HG03045 (cell line): ENCODE results near the gene PLPP4.

Source experiments
- ATAC-seq: cut with Tn5 transposase; IDR thresholded peaks from one replicate; pipeline ENCODE4 v1.9.1; 2021; ENCODE audit warnings: mild to moderate bottlenecking, moderate library complexity; ENCODE audit not compliant: unreplicated experiment

PLPP4 gene

DNA sequence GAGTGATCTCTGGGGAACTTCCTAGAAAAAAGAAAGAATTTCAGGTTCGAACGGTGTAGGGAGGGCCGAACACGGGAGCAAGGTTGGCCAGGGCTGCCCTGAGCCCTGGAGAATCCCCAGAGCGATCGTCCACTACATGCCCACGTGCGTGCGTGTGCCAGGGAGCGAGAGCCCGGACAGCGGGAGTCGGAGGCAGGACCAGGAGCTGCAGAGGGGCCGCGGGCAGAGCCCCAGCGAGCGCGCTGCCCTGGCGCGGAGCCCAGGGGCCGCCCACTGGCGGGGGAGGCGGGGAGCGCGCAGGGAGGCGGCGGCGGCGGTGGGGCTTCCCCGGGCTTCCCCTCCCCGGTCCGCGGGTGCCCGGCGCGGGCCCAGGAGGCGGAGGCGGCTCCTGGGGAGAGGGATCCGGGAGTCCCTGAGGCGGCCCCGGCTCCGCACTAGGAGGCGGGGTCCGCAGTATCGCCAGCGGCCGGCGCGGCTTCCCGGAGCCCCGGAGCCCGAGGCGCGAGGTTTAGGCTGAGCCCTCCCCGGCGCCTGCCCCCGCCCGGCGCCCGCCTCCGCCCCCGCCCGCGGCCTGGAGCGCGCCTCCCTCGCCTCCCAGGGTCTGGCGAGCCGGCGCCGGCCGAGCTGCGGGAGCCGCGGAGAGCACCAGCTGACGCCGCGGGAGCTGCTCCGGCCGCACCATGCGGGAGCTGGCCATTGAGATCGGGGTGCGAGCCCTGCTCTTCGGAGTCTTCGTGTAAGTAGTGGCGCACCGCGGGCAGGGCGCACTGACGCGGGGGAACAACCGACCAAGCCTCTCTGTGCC lies at the start of gene PLPP4:
Gene PLPP4 (plus strand): TSS at position 602 of the 805 bp plus-strand sequence. CDS start 79 bp downstream, at position 681.
- ATAC-seq: no peak

DNA sequence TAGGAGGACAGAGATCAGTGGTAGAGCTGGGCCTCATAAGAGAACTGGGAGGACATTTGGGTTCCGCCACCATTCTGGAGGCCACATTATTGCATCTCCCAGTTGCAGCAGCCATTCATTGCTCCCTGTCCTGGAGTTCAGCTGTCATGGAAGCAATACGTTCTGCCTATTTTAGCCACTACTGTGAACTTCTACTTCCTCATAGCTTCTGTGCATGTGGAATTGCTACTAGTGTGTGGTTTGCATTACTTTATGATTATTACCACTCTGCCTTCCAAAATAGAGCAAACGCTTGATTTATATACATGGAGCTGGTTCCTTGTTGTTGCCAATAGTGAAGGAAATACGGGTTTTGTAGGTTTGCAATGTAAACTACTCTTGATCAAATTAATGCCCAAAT lies 47.2 kb upstream of the PLPP4 start:
- no peak for ATAC-seq

DNA sequence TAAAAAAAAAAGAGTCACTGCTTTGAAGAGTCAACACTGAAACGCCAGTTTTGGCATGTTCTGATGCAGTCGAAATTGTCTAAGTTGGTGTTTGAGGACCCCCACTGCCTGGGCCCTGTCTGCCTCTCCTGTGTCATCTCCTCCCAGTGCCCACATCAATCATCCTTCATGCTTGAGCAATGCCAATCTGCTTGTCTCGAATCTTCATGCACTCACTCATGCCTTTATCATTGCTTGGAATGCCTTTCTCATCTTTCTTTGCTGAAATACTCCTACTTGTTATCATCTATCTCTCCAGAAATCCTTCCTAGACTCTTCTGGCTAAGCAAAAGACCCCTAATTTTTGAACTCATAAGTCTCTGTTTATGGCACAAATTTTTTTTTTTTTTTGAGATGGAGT lies 42.1 kb upstream of the PLPP4 start:
- ATAC-seq: no peak

DNA sequence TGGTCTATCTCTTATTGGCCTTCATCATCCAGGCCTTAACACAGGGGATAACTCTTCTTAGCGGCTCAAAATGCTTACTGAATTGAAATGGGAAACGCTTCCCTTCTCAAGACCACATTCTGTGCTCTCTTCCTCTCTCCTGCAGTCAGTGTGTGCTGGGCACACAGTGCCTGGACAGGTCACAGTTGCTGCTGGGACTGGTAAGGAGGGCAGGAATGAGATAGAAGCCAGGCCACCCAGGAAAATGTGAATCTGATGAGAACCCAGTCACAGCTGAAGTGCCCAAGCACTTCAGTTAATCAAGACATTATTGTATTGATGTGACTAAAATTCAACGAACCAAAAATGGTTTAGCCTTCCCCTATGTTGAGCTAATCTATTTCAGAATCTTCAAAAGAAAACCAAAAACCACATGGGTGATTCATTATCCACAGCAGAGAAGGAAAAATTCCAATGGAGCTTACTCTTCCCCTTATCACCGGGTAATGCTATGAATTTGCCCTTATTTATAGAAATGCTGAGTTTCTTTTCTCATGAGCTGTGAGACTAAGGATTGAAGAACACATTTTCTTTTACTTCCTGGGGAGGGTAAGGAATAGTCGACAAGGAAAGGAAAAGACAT lies 41.2 kb upstream of the PLPP4 start:
- ATAC-seq: no peak

DNA sequence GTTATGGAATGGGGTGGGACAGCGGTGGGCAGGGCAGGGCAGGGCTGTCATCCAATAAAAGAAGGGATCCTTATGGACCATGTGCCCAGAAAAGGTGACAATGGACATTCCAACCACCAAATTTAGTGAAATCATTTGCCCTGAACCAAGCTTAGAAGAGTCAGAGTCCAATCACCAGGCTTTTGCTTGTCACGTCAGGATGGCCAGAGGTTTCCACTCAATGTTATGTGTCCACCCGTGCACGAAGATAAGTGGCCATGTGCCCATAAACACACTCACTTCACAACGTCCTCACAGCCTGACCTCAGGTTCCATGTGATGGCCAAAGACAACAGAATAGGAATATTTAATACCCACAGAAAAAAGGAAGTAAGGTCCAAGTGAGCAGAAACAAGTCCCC lies 36.6 kb upstream of the PLPP4 start:
- ATAC-seq: no peak

DNA sequence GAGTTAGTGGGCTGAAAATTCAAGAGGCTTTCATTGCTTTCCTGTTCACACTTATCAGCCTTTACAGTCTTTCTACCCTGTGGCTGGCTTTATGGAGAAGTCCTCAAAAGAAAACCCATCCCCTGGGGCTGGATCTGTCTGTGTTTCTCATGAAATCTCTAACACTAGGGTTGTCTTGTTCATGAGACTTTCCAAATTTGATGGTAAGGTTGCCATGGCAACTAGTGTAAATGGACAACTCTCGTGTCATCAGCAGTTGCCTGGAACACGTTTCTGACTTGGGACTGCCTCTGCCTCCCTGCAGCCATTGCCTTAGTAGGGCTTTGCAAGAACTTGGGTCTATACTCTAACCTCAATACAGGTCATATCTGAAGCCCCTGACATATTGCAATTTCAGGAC lies 35.8 kb upstream of the PLPP4 start:
- ATAC-seq: no peak

DNA sequence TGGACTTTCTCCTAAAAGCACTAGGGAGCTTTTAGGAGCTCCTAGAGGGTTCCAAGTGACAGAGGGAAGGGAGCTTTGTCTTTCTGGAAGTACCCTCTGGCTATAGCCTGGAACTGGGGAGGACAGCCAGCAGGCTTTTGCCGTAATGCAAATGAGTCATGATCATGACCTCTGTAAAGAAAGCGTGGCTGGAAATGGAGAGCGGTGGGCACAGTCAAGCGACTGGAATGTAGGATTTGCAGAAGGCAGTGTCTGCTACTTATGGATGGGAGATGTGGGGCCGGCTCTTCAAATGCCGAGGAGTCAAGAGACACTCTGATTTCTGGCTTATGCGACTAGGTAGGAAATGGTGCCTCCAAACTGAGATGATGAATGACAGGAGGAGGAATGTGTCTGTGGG lies 34.6 kb upstream of the PLPP4 start:
- ATAC-seq: no peak

DNA sequence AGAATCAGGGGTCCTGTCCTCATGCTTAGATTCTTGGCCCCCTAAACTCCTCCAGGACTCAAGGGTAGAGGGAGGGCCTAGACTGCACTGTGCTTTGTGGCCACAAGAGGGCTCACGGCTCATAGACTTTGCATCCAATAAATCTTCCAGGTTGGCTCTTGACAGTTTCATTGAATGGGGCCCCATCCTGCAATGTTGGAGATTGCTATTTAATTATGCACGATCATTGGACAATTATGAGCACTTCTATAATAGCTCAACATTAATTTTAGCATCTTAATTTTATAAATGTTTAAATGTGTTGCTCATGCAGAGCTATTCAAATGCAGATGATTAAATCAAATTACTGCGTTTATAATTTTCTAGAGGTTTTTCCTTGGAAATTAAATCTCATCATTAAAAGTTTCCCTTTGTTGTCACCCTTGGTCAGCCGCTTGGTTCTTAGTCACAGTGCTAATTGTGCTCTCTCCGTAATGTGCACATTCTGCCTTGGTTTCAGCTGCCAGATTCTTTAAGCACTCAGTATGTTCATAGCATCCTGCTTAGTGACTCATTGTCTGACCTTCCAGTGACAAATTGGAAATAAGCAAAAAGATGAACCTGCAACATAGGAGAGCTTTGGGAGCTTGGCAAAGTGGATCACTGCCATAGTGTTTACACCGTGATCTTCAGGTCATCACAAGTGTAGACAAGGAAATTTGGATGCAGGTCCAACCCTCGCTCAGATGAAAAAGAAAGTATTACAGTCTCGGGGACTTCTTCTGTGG lies 33.4 kb upstream of the PLPP4 start:
- peak; percentile 65 for ATAC-seq

DNA sequence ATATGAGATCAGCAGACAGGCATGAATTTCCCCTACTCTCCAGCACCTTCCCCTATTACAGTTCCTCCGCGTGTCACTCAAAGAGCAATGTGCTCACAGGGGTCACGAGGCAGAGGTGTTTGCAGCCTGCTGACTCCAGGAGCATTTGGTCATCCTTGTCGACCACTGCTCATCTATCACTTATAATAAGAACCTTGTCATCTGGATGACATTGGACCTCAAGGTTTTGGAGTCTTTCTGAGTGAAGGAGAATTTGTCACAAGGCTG lies 32.9 kb upstream of the PLPP4 start:
- ATAC-seq: no peak

DNA sequence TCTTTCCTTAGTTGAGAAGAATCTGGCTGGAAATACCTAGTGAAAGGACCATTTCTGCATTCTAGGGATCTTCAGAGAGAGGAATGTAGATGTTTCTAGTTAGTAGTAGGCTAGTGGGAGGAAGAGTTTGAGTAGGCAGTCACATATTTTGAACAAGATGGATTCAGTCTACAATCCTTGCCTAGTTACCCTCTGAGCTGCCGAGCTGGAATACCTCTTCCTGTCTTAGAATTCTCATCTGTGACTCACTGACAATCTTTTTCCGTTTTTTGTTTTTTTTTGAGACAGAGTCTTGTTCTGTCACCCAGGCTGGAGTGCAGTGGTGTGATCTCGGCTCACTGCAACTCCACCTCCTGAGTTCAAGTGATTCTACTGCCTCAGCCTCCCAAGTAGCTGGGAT lies 30.7 kb upstream of the PLPP4 start:
- ATAC-seq: no peak

DNA sequence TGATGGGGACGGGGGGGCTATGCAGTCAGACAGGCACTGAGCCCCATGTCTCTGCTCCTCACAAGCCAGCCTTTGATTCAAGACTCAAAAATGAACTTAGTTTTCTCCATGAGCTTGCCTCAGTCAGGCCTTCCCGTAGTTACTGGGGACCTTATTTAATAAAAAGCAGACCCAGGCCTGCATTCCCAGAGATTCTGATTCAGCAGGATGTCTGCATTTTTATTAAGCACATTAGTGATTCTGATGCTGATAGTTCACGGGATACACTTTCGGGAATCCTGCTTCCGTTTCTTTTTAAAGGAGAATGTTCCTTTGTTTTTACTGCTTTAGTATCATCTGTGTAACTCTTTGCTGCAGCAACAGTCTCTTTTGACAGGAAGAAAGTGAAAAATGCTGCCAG lies 28.3 kb upstream of the PLPP4 start:
- no peak for ATAC-seq

DNA sequence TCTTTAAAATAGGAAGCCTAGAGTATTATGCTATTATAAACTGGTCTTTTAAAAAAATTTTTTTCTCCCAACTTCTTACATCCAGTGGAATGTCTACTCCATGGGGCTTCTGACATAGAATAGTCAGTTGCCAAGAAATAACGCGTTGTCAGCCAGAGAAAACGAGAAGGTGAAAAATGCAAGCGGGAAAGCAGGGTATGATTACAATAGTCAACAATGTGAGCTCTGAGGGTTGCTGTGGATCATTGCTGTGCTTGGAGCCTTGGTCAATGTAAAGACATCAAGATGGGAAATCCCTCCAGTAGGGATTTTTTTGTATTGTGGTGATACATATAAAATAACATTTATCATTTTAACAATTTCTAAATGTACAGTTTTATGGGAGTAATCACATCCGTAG lies 27.6 kb upstream of the PLPP4 start:
- no peak for ATAC-seq

DNA sequence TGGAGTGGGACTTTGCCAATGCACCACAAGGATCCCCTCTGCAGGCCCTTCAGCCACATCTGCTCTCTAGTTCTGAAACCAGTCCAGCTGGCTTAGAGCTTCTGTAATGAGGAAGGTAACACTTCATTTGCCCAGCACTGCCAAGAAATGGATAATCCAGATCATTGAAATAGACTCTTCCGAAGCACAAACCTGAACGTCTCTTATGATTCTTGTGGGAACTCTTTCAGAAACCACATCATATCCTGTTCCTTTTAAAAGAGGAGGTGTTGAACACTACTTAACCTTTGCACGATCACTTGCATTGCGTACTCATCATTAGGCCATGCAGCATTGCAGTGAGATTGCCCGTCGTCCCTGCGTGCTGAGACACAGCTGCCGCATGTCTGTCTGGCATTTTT lies 25.8 kb upstream of the PLPP4 start:
- ATAC-seq: no peak

DNA sequence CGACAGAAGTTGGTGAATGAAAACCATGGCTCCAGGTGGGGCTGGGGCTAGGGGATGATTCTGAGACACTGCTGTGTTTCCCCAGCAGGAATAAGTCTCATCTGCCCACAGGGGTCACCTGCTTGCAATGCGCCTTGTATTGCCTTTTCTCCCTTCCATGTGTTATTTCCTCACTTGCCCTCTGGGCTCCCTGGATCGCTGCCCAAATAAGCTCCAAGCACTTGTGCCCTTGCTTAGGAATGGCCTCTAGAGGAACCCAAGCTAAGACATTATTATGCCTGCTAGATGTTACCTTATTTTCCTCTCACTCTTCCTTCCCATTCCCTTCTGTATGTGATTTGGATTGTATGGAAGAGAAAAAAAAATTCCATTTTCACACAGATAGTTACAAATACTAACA lies 24.8 kb upstream of the PLPP4 start:
- ATAC-seq: no peak

DNA sequence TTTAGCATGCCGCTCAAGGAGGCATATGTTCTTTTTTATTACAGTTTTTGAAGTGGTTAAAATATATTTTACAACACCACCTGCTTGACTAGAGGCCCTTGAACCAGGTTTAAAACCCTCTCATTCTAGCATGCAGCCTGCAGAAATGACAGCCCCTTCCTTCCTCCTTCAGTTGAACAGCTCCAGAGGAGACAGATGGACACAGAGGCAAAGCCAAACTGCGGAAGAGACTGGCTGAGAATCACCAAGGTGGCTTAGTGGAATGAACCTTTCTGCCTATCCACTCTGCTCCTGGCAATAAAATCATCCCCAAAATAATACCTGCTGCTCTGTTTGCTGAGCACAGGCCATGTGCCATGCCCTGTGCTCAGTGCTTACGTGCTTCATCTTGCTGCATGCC lies 23.9 kb upstream of the PLPP4 start:
- no peak for ATAC-seq

DNA sequence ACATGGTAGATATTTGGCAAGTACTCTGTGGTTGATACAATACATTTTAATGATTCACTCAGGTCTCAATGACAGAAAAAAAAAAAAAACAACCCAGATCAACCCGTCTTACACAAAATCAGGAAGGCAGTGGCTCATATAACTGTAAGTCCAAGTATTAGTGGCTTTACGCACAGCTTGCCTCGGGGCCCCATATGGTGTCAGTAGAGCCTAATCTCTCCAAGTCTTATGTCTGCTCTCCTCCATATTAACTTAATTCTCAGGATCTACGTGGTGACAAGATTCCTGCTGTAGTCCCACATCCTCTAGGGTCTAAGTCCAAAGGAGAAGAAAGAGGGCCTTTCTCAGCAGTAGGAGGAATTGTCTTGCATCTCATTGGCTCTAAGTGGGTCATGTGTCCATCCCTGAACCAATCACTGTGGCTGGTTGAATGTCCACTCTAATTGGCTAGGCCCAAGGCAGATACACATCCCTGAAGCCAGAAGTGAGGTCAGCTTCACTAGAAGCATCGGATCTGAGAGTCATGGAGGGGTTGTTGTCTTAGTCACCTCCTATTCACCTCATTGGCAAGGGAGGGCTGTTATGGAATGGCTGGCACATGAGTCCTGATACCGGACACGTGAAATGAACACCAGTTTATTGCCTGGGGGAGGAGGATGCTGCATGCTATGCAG lies 20.5 kb upstream of the PLPP4 start:
- no peak for ATAC-seq

DNA sequence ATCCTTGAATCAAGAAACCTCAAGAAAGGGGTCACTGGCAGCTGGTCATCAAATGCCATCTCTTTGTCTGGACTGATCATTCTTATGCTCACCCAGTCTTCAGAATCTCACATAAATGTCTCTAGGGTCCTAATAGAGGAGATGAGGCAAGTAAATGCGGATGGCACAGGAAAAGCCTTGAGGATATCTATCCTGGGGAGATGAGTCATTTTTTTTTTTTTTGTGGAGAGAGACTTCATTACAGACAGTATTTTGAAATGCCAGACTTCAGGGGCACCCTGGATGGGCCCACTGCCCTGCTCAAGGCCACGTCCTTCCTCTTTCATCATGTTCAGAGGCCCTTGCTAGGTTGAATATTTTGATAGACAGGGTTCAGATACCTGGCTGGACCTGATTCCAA lies 19.5 kb upstream of the PLPP4 start:
- ATAC-seq: no peak

DNA sequence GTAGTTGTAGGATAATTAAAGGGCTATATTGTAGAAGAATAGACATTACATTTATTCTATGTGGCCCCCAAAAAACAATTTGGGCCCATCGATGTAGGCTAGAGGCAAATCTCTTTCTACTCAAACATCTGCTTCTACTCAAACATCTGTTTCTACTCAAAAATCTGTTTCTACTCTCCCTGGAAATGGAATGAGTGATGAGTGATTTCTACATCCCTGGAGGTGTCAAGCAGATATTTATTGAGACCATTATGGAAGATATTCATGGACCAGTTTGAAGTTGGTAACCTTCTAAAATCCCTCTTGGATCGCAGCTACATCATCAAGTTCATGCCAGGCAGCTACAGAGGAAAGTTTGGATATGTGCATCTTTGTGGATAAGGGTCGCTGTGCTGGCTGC lies 5.1 kb upstream of the PLPP4 start:
- no peak for ATAC-seq

DNA sequence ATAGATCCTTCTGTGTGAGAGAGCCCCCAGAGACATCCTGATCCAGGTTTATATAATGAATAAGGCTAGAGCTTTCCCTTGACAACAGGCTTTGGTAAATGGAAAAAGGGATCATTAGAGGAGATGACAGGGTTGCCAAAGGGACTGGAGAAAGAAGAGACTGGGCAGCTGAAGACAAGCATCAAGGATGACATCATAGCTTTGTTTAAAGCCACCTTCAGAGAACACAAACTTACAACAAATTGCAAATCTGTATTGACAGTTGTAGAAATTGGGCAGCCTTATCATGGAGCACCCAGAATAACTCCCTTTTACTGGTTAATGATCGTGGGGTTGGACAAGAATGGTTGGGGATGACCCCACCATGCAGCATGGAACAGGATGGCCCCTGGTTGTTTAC lies 3.7 kb upstream of the PLPP4 start:
- ATAC-seq: no peak

DNA sequence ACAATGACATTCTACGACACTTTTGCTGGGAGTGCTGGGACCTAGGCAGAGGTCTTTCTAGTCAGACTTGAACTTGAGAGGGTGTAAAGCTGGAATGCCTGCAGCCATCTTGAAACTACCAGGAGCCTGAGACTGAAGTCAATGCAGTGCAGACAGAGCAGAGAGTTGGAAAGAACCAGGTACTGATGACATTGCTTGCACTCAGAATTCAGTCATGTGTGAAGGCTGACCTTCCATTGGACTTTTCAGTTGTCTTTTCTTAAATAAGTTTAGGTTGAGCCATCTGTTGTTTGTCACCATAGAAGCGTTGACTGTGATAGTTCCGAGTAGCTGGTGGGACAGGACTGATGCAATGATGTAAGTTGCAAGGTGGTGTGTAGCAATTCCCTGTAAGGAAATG lies 3.1 kb upstream of the PLPP4 start:
- ATAC-seq: no peak

DNA sequence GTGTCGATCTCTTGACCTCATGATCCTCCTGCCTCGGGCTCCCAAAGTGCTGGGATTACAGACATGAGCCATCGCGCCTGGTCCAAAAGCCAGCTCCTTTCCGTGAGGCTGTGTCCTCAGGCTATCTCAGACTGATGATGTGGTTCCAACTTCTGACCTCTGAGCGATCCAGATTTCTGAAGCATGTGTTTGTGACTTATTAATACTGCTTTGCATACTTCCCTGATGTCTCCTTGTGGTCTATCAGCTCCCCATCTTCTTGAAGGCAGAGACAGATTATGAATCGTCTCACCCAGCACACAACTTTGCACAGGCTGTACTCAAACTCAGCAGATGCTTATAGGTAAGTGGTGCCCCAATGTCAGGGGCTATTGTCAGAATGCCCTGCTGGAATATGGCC lies 2.0 kb upstream of the PLPP4 start:
- ATAC-seq: no peak

DNA sequence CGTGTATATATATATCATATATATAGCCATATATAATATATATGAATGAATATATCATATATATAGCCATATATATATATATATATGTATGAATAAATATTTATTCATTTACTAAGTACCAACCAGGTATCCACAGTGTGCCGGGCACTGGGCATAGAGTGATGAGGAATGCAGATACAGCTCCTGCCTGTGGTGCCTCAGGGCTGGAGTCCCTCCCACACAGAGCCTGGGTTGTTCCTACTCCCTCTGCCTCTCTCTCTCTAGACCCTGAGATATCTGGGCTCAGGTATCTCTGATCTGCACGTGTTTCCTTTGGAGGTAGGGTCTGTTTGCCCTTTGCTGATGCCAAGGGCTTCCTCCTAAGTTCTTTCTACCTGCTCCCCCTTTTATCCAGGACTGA lies 1.4 kb upstream of the PLPP4 start:
- no peak for ATAC-seq
